ENCODE results near the gene PKHD1. TPM values are rescaled to one million over a fixed set of nuclear protein-coding genes. Genes with fewer than 3 reads are reported as not detected.

The PKHD1 gene
- total RNA-seq, 2 donors from 2014 or later: not detected

- Histone ChIP-seq H3K27ac (no peak overlapping the region), H3K9me3 (peaks cover 0 to 7% of the 10 kb centered on the region in 2 donors), H3K36me3 (no peaks in the 10 kb centered on the region), H3K4me3 (no peak overlapping the region), H3K4me1 (no peaks in the 10 kb centered on the region), H3K27me3 (no peaks in the 10 kb centered on the region)
- TF ChIP-seq, protein P1, sequence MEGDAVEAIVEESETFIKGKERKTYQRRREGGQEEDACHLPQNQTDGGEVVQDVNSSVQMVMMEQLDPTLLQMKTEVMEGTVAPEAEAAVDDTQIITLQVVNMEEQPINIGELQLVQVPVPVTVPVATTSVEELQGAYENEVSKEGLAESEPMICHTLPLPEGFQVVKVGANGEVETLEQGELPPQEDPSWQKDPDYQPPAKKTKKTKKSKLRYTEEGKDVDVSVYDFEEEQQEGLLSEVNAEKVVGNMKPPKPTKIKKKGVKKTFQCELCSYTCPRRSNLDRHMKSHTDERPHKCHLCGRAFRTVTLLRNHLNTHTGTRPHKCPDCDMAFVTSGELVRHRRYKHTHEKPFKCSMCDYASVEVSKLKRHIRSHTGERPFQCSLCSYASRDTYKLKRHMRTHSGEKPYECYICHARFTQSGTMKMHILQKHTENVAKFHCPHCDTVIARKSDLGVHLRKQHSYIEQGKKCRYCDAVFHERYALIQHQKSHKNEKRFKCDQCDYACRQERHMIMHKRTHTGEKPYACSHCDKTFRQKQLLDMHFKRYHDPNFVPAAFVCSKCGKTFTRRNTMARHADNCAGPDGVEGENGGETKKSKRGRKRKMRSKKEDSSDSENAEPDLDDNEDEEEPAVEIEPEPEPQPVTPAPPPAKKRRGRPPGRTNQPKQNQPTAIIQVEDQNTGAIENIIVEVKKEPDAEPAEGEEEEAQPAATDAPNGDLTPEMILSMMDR (IDR thresholded peaks at IDR 0.05): no peak
- no peak for DNase-seq (ENCODE audit: low spot score)
These were observed 28.6 kb upstream of the PKHD1 start for GRCh38 chr6:52115891-52116604.

- no peak overlapping the region for H3K27ac ChIP-seq
- DNase-seq (ENCODE audit: low spot score): no peak
- H3K27me3 ChIP-seq: no peaks in the 10 kb centered on the region
- H3K4me3 ChIP-seq: no peak overlapping the region
- H3K9me3 ChIP-seq: peaks cover 0 to 7% of the 10 kb centered on the region in 2 donors
- no peaks in the 10 kb centered on the region for H3K4me1 ChIP-seq
- no peaks in the 10 kb centered on the region for H3K36me3 ChIP-seq
- TF ChIP-seq, protein P1 (IDR thresholded peaks at IDR 0.05): no peak
These were observed 27.8 kb upstream of the PKHD1 start for GRCh38 chr6:52115145-52115741.

DNA sequence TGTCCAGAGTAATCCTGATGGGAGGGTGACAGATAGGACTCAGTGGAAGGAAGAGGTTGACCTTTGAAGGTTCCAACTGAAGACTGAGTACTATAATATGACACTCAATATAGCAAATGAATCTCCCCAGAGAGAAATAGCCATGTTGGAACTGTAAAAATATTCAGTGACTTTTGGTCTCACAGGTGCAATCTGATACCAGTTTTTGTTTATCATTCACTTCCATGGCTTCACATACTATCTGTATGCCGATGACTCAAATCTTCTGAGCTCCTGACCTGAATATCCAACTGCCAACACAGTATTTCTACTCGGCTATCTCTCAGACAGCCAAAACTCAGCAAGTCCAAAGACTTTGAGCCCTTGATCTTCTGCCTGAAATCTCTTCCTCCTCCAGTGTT is 21.8 kb upstream of the PKHD1 start:
- Histone ChIP-seq H3K4me3 (no peak overlapping the region), H3K36me3 (no peaks in the 10 kb centered on the region), H3K27me3 (no peaks in the 10 kb centered on the region), H3K4me1 (no peaks in the 10 kb centered on the region), H3K9me3 (no peaks in the 10 kb centered on the region), H3K27ac (no peak overlapping the region)
- DNase-seq (ENCODE audit: low spot score): no peak
- TF ChIP-seq, protein P1 (IDR thresholded peaks at IDR 0.05): no peak

GRCh38 chr6:52108128-52108527 is 20.7 kb upstream of the PKHD1 start:
- H3K9me3 ChIP-seq: no peaks in the 10 kb centered on the region
- TF ChIP-seq, protein P1 (IDR thresholded peaks at IDR 0.05): no peak
- DNase-seq (ENCODE audit: low spot score): no peak
- no peak overlapping the region for H3K27ac ChIP-seq
- no peaks in the 10 kb centered on the region for H3K27me3 ChIP-seq
- H3K4me3 ChIP-seq: no peak overlapping the region
- H3K4me1 ChIP-seq: no peaks in the 10 kb centered on the region
- H3K36me3 ChIP-seq: no peaks in the 10 kb centered on the region

DNA sequence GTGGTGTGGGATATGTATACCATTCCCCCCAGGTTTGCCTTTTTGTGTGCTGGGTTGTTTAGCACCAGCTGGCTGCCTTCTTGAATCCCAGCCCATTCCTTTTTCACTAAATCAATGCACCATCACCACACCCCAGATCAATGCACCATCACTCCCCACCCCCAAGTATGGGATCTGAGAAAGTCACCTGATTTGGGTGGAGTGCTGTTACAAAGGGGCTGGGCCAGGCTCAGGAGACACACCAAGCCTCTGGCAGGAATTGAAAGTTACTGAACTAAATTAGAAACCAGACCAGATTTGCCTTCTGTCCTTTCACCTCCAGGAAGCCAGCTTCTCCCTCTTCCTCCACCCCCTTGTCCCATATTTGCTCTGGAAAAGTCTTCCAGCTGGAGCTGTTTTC is 19.6 kb upstream of the PKHD1 start:
- H3K4me1 ChIP-seq: no peaks in the 10 kb centered on the region

More for the DNA sequence above, 19.6 kb upstream of the PKHD1 start:
- no peaks in the 10 kb centered on the region for H3K9me3 ChIP-seq
- DNase-seq (ENCODE audit: low spot score): no peak
- no peaks in the 10 kb centered on the region for H3K27me3 ChIP-seq
- TF ChIP-seq, protein P1 (IDR thresholded peaks at IDR 0.05): no peak
- no peak overlapping the region for H3K27ac ChIP-seq
- H3K4me3 ChIP-seq: no peak overlapping the region
- H3K36me3 ChIP-seq: no peaks in the 10 kb centered on the region

All from right atrium auricular region (tissue), 2 donors.